Lower lobe of right lung (tissue), 2 donors: ENCODE measurements around the gene SOX5. TPM values are rescaled to one million over a fixed set of nuclear protein-coding genes. Genes with fewer than 3 reads are reported as not detected.

Experiments
- ATAC-seq, 2 donors: fragments of 200-7000 bp; cut with Tn5 transposase; one replicate each; pipeline ENCODE4 v1.9.1; 2020 to 2022; ENCODE audit warnings: mild to moderate bottlenecking in 2 of 2, moderate library complexity in 2 of 2
- DNase-seq: peaks from one replicate; pipeline ENCODE4 v3.0.0-alpha.2; 2020
- H3K27ac ChIP-seq: fragments of 200-600 bp; one replicate; pipeline ENCODE4 v1.8.0; 2022
- H3K27me3 ChIP-seq: fragments of 200-600 bp; one replicate; pipeline ENCODE4 v1.8.0; 2022; ENCODE audit warnings: low read depth
- H3K36me3 ChIP-seq: fragments of 200-600 bp; one replicate; pipeline ENCODE4 v1.8.0; 2022; ENCODE audit warnings: mild to moderate bottlenecking
- H3K4me1 ChIP-seq: fragments of 200-600 bp; one replicate; pipeline ENCODE4 v1.8.0; 2022
- H3K4me3 ChIP-seq: fragments of 200-600 bp; one replicate; pipeline ENCODE4 v1.8.0; 2022; ENCODE audit warnings: mild to moderate bottlenecking
- H3K9me3 ChIP-seq: fragments of 200-600 bp; one replicate; pipeline ENCODE4 v1.8.0; 2022
- intact Hi-C: fragments of 100-400 bp; cut with DNase I; formaldehyde crosslinking; loops from one replicate; pipeline ENCODE4 v1.11.0; 2022
- total RNA-seq: library from RNA; stranded (reverse); fragmentation: NEBNext Ultra II Directional; extraction: Animal tissue kit (Norgen Biotek cat#: 25700); gene quantifications from one replicate; pipeline ENCODE4 v1.2.1, GENCODE V29; 2021
- TF ChIP-seq, protein P1 (sequence below): fragments of 200-600 bp; IDR thresholded peaks from one replicate; pipeline ENCODE4 v1.8.0; 2022; ENCODE audit warnings: antibody characterized with exemption, mild to moderate bottlenecking
- donor health status: DM: no; HTN: yes; CAD: no; lungs with severe emphysema.

SOX5 gene
- total RNA-seq, 1 donor from 2014 or later, result 14.0 TPM

DNA sequence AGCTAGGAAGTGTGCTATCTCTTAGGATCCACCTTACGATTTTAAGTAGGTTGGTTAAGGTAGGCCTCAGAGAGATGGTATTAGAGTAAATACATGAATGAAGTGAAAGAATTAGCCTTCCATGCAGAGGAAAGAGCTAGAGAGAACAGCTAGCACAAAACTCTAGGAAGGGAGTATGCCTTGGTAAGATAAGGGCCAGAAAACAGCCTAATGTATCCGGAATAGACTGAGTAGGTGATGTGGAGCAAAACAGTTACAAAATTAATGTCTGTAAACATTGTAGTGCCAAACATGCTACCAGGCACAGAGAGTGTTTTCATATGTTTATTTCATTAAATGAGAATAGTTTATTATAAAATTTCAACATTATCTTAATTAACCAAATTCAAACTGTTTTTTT lies 315.1 kb downstream of the SOX5 start:
- Histone ChIP-seq H3K4me1 (no peaks in the 10 kb centered on the region), H3K27ac (no peak overlapping the region), H3K4me3 (no peak overlapping the region), H3K27me3 (no peaks in the 10 kb centered on the region), H3K36me3 (no peaks in the 10 kb centered on the region), H3K9me3 (no peaks in the 10 kb centered on the region)
- TF ChIP-seq, protein P1, sequence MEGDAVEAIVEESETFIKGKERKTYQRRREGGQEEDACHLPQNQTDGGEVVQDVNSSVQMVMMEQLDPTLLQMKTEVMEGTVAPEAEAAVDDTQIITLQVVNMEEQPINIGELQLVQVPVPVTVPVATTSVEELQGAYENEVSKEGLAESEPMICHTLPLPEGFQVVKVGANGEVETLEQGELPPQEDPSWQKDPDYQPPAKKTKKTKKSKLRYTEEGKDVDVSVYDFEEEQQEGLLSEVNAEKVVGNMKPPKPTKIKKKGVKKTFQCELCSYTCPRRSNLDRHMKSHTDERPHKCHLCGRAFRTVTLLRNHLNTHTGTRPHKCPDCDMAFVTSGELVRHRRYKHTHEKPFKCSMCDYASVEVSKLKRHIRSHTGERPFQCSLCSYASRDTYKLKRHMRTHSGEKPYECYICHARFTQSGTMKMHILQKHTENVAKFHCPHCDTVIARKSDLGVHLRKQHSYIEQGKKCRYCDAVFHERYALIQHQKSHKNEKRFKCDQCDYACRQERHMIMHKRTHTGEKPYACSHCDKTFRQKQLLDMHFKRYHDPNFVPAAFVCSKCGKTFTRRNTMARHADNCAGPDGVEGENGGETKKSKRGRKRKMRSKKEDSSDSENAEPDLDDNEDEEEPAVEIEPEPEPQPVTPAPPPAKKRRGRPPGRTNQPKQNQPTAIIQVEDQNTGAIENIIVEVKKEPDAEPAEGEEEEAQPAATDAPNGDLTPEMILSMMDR, result no peak
- intact Hi-C loops, result no loop called here
- no peak for DNase-seq
- no peak for ATAC-seq

DNA sequence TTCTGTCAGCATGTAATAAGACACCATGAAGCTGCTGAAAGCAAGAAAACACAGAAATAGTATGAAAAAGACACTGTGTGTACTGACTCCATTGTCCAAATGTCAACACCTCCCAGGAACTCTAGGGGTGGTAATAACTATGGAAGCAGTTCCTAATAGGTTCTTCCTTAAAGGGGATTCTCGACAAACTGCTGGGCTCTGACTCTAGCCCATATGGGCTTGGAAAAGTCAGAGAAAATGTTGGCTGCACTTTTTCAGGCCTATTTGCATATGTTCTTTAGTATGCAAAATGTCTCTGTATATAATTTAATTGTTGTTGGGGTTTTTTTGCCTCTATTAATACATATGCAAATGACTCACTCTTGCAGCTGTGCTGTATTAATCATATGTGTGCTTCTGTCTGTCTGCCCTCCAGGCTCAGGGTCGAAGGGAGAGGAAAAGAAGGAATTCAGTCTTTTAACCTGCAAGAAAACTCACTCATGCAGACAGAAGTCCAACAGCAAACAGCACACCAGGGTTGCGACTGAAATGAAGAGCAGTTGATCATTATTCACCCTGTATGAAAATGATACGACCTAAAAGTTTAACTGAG lies 317.6 kb downstream of the SOX5 start:
- no peak for DNase-seq
- H3K36me3 ChIP-seq, result no peaks in the 10 kb centered on the region
- no peak overlapping the region for H3K4me3 ChIP-seq
- H3K9me3 ChIP-seq, result no peaks in the 10 kb centered on the region
- H3K27me3 ChIP-seq, result no peaks in the 10 kb centered on the region
- H3K4me1 ChIP-seq, result no peaks in the 10 kb centered on the region
- TF ChIP-seq, protein P1, result no peak
- intact Hi-C loops, result no loop called here
- no peak for ATAC-seq
- H3K27ac ChIP-seq, result no peak overlapping the region

DNA sequence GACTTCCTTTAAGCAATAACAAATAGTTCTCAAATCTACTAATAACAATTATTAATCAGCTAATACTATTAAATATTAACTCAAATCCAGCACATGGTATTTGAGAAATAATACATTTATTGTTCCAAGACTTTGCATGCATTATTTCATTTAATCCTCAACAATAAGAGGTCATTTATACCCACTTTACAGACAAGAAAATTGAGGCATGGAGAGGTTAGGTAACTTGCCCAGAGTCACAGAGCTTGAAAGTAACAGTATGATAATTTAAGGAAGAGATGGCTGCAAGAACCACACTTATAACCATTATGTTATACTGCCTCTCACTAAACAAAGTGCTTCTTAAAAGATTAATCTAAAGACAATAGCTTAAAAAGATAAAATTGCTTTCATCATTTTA lies 318.9 kb downstream of the SOX5 start:
- Histone ChIP-seq H3K4me3 (no peak overlapping the region), H3K27ac (no peak overlapping the region), H3K27me3 (no peaks in the 10 kb centered on the region), H3K36me3 (no peaks in the 10 kb centered on the region), H3K9me3 (no peaks in the 10 kb centered on the region), H3K4me1 (no peaks in the 10 kb centered on the region)
- TF ChIP-seq, protein P1, result no peak
- intact Hi-C loops, result no loop called here
- DNase-seq (no peak), ATAC-seq (no peak)

DNA sequence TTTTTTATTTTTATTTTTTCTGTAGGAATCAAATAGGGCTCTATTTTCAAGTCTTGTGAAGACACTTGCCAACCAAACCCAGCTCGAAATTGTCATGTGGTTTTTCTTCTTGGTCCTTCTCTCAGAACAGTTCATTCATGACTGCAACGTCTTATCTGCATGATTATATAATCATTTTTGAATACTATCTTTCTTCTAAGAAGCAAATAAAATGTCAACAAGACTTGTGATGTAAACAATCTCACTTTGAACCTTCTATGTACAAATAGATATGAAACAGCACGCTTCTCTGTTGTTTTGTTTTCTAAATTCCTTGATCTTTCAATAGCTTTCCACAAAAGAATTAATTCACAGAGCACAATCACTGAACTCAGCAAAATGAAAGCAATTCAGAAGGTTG lies 320.7 kb downstream of the SOX5 start:
- ATAC-seq (no peak), DNase-seq (no peak)
- intact Hi-C loops, result no loop called here
- TF ChIP-seq, protein P1, result no peak
- Histone ChIP-seq H3K27me3 (no peaks in the 10 kb centered on the region), H3K27ac (no peak overlapping the region), H3K9me3 (no peaks in the 10 kb centered on the region), H3K4me1 (no peaks in the 10 kb centered on the region), H3K4me3 (no peak overlapping the region), H3K36me3 (no peaks in the 10 kb centered on the region)

DNA sequence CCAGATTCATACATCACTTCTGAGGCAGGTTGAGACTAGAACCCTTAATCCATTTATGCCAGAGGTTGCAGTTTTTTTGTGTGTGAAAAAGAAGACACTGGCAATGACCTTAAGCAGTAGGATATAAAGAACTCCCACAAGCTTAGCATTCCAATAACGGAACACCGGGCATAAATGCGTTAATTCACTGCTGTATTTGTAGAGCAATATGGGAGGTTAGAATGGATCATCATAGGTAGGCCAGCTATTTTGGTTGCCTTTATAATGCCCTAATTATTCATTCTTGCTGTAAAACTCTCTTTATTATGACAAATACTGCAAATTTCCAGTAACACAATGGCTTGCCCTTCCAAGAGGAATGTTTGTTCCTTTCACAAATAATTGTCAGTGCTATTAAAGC lies 322.7 kb downstream of the SOX5 start:
- TF ChIP-seq, protein P1, result no peak
- intact Hi-C loops, result no loop called here
- Histone ChIP-seq H3K27me3 (no peaks in the 10 kb centered on the region), H3K4me3 (no peak overlapping the region), H3K36me3 (no peaks in the 10 kb centered on the region), H3K4me1 (no peaks in the 10 kb centered on the region), H3K9me3 (no peaks in the 10 kb centered on the region), H3K27ac (no peak overlapping the region)
- DNase-seq (no peak), ATAC-seq (no peak)

DNA sequence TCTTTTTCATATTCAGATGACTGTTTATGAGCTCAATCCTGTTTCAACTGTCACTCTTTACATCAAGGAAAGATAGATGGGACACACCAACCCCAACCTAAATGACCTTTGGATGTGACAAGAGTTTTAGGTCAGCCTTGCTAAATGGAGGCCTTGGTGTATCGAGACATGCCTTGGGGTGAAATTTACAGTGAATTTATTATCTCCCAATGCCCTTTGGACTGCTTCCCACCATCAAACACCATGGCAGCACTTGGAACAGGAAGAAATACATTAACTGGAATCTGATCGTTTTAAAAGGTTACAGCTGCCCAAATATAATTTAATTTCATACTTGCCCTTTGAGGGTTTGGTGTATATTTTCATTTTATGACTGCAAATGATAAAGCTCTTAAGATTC lies 327.6 kb downstream of the SOX5 start:
- TF ChIP-seq, protein P1, result no peak
- no peak for DNase-seq
- H3K27me3 ChIP-seq, result no peaks in the 10 kb centered on the region
- H3K9me3 ChIP-seq, result no peaks in the 10 kb centered on the region
- no peak overlapping the region for H3K4me3 ChIP-seq
- intact Hi-C loops, result no loop called here
- no peak for ATAC-seq
- no peak overlapping the region for H3K27ac ChIP-seq
- H3K4me1 ChIP-seq, result no peaks in the 10 kb centered on the region
- no peaks in the 10 kb centered on the region for H3K36me3 ChIP-seq
